ENCODE data around the gene PWP2.
"Not testable (repeated sequence)": the region's sequence is repeated elsewhere in the genome, so short reads cannot be mapped to it uniquely, and the experiment has no call there.

Gene PWP2

DNA sequence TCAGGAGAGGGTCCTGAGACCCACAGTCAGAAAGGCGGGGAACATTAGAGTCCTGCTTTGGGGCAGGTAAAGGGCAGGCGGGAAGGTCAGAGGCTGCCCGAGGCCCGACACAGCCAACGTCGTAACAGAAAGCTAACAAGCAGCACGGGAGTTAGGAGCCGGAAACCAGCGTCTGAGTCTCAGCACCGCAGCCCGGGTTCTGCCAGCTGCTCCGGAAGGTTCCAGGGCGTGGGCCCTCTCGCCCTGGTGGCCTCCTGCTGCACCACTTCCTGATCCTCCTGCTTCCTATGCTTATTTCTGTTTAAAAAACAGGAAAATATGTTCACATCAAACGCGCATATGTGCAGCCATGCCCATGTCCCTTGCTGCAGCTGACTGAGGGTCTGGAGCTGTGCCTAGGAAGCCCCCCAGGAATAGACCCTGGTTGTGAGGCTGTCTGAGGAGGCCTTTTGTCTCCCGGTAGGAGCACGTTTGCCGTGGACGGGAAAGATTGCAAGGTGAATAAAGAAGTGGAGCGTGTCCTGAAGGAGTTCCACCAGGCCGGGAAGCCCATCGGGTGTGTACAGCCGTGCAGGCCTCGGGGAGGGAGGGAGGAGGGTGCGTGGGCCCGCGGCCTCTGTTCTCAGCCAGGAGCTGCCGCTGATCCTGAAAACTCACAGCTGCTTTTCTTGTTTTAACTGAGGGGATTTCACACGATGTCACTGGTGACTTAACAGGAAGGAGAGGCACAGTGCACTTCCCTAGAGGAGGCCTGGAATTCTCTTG, 32.8 kb downstream of the PWP2 start:
- DNase-seq, result not testable (repeated sequence)

DNA sequence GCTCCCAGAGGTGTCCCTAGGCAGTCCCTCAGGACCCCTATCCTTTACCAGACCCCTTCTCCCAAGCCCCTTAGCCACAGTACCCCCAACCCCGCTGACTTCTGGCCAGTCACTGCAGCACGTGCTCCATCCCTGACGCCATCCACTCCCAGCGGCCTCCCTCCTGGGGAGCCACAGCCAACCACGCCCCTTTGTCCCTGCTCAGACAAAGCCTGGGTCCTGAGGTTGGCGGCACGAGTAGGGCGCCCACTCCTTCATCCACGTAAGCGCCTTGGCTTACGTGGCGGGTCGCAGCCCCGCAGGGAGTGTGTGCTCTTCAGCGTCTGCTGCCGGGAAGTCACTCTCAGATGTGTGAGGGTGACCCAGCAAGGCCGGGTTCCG, 33.3 kb downstream of the PWP2 start:
- DNase-seq, result not testable (repeated sequence)

GRCh38 chr21:44142470-44142869, 35.3 kb downstream of the PWP2 start:
- DNase-seq, result not testable (repeated sequence)

DNA sequence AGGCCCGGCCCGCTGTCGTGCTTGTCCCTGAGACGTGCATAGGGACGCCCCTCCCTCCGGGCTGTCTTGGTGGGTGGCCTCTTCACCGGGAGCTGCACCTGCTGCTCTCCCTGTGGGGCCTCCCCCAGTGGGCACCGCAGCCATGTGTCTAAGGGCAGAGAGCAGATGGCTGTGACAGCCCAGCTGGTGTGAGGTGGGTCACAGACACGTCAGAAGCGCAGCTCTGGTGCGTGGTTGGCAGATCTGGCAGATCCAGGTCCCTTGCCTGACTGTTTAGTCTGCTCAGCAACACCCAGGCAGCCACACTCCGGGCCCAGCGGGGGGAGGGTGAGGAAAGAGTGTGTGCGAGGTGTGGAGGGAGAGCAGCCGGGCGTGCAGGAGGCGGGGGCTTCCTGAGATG, 36.2 kb downstream of the PWP2 start:
- DNase-seq, result not testable (repeated sequence)

- DNase-seq, result not testable (repeated sequence)
Measured at GRCh38 chr21:44143996-44144395, 36.8 kb downstream of the PWP2 start.

- not testable (repeated sequence) for DNase-seq
Measured at GRCh38 chr21:44144784-44145602, 37.8 kb downstream of the PWP2 start.

- DNase-seq, result not testable (repeated sequence)
Measured at GRCh38 chr21:44145616-44146015, 38.4 kb downstream of the PWP2 start.

DNA sequence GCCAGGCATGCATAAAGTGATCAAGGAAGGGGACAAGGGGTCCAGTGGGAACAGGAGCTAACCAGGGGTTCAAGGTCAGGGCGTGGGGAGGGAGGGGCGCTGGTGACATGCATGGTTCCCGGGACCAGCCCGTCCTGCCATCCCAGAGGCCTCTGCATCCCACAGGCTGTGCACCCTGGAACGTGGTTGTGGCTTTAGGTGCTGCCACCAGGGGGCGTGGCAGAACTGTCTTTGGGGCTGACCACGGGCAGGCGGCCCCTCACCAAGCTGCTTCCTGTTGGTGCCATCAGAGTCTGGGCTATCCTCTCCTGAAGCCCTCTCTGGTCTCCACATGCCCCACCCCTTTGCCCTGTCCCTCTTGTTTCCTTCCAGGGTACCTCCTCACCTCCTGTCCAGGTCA, 39.9 kb downstream of the PWP2 start:
- DNase-seq, result not testable (repeated sequence)

GRCh38 chr21:44150255-44150654, 43.1 kb downstream of the PWP2 start:
- DNase-seq, result not testable (repeated sequence)

DNA sequence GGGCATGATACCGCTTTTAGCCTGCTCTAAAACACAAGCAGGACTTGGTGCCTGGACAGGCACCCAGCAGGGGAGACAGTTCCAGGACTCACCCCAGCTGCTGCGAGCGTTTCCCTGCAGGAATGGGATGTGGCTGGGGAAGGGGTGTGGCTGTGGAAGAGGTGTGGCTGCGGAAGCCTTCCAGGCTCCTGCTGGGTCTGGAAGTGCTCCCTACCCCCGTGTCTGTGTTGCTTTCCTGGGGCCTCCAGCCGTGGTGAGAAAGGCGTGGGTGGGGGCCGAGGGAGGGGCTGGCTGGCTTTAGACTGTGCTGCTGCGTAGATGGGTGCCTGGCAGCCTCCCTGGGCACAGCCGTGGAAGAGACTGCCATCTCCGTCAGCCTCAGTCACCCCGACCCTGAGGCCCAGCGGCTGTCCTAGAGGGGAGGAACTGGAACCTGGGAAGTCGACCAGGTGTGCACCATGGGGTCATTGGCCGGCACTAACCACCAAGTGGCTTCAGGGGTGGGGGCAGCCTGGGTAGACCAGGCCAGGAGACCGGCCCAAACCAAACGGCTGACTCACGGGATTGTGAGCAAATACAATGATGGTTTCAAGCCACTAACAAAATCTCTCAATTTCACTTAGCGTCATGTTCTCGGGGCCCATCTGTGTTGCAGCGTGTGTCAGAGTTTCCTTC, 46.2 kb downstream of the PWP2 start:
- not testable (repeated sequence) for DNase-seq

DNA sequence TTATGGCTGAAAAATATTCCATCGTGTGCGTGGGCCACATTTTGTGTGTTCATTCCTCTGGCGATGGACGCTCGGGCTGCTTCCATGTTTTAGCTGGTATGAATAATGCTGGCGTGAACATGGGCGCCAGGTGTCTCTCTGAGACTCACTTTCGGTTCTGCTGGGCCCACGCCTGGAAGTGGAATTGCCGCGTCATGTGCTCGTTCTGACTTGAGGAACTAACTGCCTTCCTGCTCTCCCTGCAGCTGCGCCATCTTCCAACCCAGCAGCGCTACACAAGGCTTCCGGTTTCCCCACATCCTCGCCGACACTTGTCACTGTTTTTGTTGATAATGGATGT, 46.7 kb downstream of the PWP2 start:
- not testable (repeated sequence) for DNase-seq

DNA sequence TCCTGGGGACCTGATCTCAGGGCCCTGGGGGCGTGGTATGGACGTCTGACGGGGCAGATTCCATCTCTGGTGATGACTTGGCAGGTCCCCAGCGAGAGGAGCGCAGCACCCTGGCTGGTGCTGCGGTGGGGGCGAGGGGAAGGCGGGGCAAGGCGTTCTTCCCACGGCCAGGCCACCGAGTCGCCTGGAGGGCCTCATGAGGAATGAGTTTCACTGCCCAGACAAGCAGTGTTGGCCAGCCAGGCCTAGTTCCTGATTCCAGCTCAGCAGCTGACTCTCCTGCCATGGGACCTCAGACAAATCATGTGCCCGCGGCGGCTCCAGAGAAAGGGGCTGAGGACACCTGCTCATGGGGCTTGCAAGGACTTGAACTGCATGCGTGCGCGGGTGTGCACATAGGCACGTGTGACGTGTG, 47.6 kb downstream of the PWP2 start:
- not testable (repeated sequence) for DNase-seq

DNA sequence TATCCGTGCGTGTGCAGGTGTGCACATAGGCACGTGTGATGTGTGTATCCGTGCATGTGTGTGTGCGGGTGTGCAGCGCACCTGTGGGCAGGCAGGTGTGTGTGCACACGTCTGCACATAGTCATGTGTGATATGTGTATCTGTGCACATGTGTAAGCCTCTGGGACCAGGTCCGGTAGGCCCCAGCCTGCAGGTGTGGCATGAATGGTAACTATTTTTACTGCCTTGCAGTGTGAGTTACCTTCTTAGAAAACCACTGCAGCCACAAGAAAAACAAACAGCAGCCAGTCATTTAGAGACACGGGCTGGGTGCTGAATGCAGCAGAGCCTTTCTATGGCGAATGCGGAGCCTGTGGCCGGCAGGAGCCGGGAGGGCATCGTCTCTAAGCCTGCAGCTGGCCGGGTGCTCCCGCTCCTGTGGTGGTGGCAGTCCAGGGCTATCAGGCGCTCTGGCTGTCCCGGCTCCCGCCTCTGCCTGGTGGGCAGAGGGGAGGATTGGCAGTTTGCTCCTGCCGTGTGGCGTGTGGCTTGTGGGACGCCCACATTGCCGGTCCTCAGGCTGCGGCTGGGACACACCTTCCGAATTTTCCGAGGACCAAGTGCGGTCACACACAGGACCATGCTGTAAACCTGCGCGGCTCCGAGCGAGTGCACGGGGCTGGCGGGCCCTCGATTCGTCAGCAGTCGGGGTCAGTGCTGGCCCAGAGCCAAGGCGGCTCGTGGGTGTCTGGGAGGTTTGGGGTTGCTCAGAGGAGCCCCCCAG, 48.2 kb downstream of the PWP2 start:
- DNase-seq, result not testable (repeated sequence)

- DNase-seq, result not testable (repeated sequence)
Measured at GRCh38 chr21:44155994-44156380, 48.8 kb downstream of the PWP2 start.

DNA sequence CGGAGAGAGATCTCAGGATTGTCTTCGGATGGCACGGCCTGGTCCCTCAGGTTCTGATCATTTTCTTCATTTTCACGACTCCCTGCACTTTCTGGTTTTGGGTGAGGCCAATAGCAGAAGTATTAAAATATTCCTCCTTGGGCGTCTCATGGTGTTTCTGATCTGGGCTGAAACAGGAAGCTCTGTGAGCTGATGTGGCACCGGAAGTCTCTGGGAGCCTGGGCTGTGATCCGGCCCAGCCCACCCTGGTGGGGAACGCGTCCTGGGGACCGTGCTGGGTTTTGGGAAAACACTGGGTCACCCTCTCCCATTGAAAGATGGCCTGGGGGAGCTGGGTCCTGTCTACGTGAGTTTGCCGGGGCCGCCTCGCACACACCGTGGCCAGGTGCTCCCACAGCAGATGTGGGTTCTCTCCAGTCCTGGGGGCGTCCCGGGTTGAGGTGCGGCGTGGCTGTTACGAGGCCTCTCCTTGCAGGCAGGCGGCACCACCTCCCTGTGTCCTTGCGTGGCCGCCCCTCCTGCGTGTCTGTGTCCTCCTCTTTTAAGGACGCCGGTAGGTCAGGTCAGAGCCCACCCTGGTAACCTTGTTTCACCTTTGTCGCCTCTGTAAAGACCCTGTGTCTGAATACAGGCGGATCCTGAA, 50.4 kb downstream of the PWP2 start:
- DNase-seq, result not testable (repeated sequence)

DNA sequence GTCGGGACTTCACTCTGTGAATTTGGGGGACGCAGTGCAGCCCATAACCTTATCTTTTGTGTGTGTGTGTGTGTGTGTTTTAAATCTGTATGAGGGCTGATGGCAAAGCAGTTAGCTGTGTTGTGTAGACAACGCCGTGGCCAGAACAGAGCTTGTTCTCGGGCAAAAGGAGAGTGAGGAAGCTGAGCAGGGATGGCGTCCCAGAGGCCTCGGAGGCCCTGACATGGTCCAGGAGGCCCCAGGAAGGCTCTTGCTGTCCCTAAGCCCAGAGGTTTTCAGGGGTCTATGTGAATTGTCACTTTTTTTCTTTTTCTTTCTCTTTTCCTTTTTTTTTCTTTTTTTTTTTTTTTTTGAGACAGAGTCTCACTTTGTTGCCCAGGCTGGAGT, 50.9 kb downstream of the PWP2 start:
- DNase-seq, result not testable (repeated sequence)

DNA sequence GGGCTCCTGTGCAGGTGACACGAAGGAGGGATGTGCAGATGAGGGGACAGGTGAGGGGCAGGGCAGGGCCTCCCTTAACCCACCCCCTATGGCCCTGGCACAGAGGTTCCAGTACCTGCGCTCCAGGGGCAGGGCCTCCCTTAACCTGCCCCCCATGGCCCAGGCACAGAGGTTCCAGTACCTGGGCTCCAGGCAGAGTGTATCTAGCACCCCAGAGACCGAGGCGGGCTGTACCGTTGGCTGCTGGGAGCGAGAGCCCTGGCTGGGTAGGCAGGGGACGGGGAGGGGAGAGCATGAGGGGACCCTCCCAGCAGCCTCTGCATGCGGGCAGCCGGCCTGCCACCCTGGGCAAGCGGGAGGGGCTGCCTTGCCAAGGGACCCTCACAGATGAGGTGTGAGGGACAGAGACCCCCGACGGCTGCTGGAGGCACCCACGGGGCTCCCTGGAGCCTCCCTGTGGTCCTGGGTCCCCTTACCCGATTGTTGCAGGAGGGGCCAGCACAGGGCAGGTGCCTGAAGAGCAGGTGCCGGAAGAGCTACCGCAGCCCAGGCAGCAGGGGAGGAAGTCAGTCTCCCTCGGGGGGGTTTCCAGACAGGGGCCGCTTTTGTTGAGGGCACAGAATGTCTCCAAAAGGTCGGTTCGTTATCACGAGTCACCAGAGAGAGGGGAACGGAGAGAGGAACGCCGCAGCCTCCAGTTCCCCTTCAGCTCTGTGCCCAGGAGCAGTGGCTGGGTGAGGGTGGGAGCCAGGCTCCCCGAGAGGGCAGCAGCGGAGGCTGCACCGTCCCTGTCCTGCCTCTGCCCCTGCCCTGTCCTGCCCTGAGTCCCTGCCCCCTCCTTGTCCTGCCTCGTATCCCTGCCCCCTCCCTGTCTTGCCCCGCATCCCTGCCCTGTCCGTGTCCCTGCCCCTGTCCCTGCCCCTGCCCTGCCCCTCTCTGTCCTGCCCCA, 52.4 kb downstream of the PWP2 start:
- DNase-seq, result not testable (repeated sequence)

GRCh38 chr21:44160298-44160672, 53.1 kb downstream of the PWP2 start:
- not testable (repeated sequence) for DNase-seq

DNA sequence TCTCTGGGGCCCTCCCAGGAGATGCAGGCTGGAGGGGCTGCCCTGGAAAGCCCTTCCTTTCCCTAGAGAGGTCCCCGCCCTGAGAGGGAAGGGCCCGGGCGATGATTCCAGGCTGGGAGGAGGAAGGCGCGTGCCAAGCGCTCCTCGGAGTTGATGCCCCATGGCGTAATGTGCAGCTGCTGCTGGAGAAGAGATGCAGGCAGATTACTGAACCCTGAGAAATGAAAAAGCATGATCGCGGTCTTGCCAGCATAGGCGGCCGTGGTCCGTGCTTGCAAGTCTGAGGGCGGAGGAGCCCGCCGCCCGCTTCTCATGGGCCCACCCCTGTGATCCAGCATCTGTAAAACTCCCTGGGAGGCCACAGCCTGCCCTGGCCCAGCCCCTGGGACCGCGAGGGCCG, 53.6 kb downstream of the PWP2 start:
- DNase-seq, result not testable (repeated sequence)

GRCh38 chr21:44163167-44163653, 56.0 kb downstream of the PWP2 start:
- DNase-seq, result not testable (repeated sequence)

DNA sequence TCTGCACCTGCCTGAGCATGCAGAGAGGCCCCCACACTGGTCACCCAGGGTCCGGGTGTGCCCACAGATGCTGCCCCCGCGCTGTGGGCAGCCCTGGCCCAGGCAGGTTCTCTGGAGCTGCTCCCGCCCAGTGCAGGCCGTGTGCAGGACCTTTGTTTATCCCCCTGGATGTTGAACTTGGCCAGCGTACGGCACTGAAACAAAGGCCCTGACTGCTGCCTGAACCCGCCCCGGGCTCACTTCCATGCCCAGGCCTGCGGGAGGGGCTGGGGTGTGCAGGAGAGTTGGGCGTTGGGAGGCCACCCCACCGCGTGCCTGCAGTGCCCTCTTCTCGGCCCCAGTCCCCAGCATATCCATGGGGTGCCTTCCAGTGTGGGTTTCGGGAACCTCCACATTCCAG, 58.7 kb downstream of the PWP2 start:
- DNase-seq, result not testable (repeated sequence)
